Trophoblast cell (in vitro differentiated cells and primary cell): ENCODE data around the gene PLSCR1.

Experiments used
- DNase-seq, 2 donors: peaks; one replicate each; pipeline ENCODE4 v3.0.0-alpha.2; 2016
- H2AFZ ChIP-seq: 2 replicates; pipeline ENCODE4 v1.6.1; 2013; ENCODE audit warnings: low read length, moderate library complexity, mild to moderate bottlenecking; ENCODE audit not compliant: insufficient read depth, poor library complexity
- H2AK5ac ChIP-seq: 2 replicates; pipeline ENCODE4 v1.6.1; 2013; ENCODE audit warnings: mild to moderate bottlenecking, low read length
- H2BK120ac ChIP-seq: 2 replicates; pipeline ENCODE4 v1.6.1; 2013; ENCODE audit warnings: low read length, mild to moderate bottlenecking, moderate library complexity; ENCODE audit not compliant: insufficient read depth, poor library complexity
- H2BK12ac ChIP-seq: 2 replicates; pipeline ENCODE4 v1.6.1; 2013; ENCODE audit warnings: mild to moderate bottlenecking, low read length, moderate library complexity
- H2BK5ac ChIP-seq: 2 replicates; pipeline ENCODE4 v1.6.1; 2013; ENCODE audit warnings: low read length, low read depth, moderate library complexity, mild to moderate bottlenecking; ENCODE audit not compliant: poor library complexity
- H3K14ac ChIP-seq: 2 replicates; pipeline ENCODE4 v1.6.1; 2013; ENCODE audit warnings: mild to moderate bottlenecking, low read length
- H3K18ac ChIP-seq: 2 replicates; pipeline ENCODE4 v1.6.1; 2013; ENCODE audit warnings: mild to moderate bottlenecking, low read length
- H3K23ac ChIP-seq: 2 replicates; pipeline ENCODE4 v1.6.1; 2013; ENCODE audit warnings: low read length
- H3K27ac ChIP-seq: 2 replicates; pipeline ENCODE4 v1.5.1; 2013; ENCODE audit warnings: low read depth, mild to moderate bottlenecking, inconsistent platforms, low read length, moderate library complexity
- H3K27me3 ChIP-seq: 2 replicates; pipeline ENCODE4 v1.6.1; 2013; ENCODE audit warnings: inconsistent platforms, mild to moderate bottlenecking, low read length, moderate library complexity; ENCODE audit not compliant: insufficient read depth
- H3K36me3 ChIP-seq, 2 experiments: 1 replicate in 1 of 2; 2 replicates in 1 of 2; pipeline ENCODE4 v1.6.1; 2013; ENCODE audit warnings: low read length in 2 of 2, mild to moderate bottlenecking in 2 of 2, moderate library complexity in 1 of 2; ENCODE audit not compliant: insufficient read depth in 2 of 2, control insufficient read depth in 1 of 2
- H3K4ac ChIP-seq: 2 replicates; pipeline ENCODE4 v1.6.1; 2013; ENCODE audit warnings: low read depth, mild to moderate bottlenecking, low read length, moderate library complexity
- H3K4me1 ChIP-seq, 2 experiments: 1 replicate in 1 of 2; 2 replicates in 1 of 2; pipeline ENCODE4 v1.6.1; 2013; ENCODE audit warnings: low read length in 2 of 2, mild to moderate bottlenecking in 2 of 2, moderate library complexity in 1 of 2; ENCODE audit not compliant: insufficient read depth in 2 of 2, control insufficient read depth in 1 of 2
- H3K4me2 ChIP-seq: 2 replicates; pipeline ENCODE4 v1.6.1; 2013; ENCODE audit warnings: inconsistent platforms, mild to moderate bottlenecking, low read length, moderate library complexity
- H3K4me3 ChIP-seq: 2 replicates; pipeline ENCODE4 v1.5.1; 2013; ENCODE audit warnings: mild to moderate bottlenecking, low read depth, low read length, inconsistent platforms
- H3K79me1 ChIP-seq: one replicate; pipeline ENCODE4 v1.6.1; 2013; ENCODE audit warnings: low read length
- H3K79me2 ChIP-seq: 2 replicates; pipeline ENCODE4 v1.6.1; 2013; ENCODE audit warnings: low read length, mild to moderate bottlenecking; ENCODE audit not compliant: control insufficient read depth, insufficient read depth, poor library complexity
- H3K9ac ChIP-seq: 2 replicates; pipeline ENCODE4 v1.6.1; 2013; ENCODE audit warnings: mild to moderate bottlenecking, low read length
- H3K9me3 ChIP-seq: 2 replicates; pipeline ENCODE4 v1.6.1; 2013; ENCODE audit warnings: low read depth, mild to moderate bottlenecking, control low read depth, inconsistent platforms, low read length; ENCODE audit not compliant: insufficient read depth
- H4K12ac ChIP-seq: 2 replicates; pipeline ENCODE4 v1.6.1; 2013; ENCODE audit warnings: low read depth, mild to moderate bottlenecking, low read length, moderate library complexity
- H4K8ac ChIP-seq: 2 replicates; pipeline ENCODE4 v1.6.1; 2013; ENCODE audit warnings: low read depth, mild to moderate bottlenecking, low read length, moderate library complexity
- H4K91ac ChIP-seq: one replicate; pipeline ENCODE4 v1.6.1; 2013; ENCODE audit warnings: low read depth, mild to moderate bottlenecking, low read length, moderate library complexity
- WGBS: extraction: QIAGEN DNeasy Blood & Tissue Kit; methylation state at CpG from one replicate; pipeline ENCODE4 v1.1.7; 2013; ENCODE audit warnings: missing lambda C conversion rate; ENCODE audit not compliant: insufficient read length, insufficient coverage; ENCODE audit errors: extremely low coverage; 5-methylcytosine and 5-hydroxymethylcytosine counted together

PLSCR1 gene

GRCh38 chr3:146561879-146562278 lies 17.5 kb upstream of the PLSCR1 start:
- WGBS: no CpG with 5 or more reads among the region's 1 CpG
- H3K79me1 ChIP-seq: no peaks in the 10 kb centered on the region
- no peak overlapping the region for H4K91ac ChIP-seq
- peaks cover 0 to 5% of the 10 kb centered on the region in 2 experiments for H3K36me3 ChIP-seq
- no peak overlapping the region for H3K4ac ChIP-seq
- no peak overlapping the region for H2BK12ac ChIP-seq
- H3K79me2 ChIP-seq: no peaks in the 10 kb centered on the region
- H4K8ac ChIP-seq: no peak overlapping the region
- H2AK5ac ChIP-seq: no peak overlapping the region
- H2BK5ac ChIP-seq: no peak overlapping the region
- H3K27me3 ChIP-seq: no peaks in the 10 kb centered on the region
- no peak overlapping the region for H3K14ac ChIP-seq
- no peak overlapping the region for H3K27ac ChIP-seq
- no peak overlapping the region for H2BK120ac ChIP-seq
- no peaks in the 10 kb centered on the region for H3K9me3 ChIP-seq
- H3K4me1 ChIP-seq: no peaks in the 10 kb centered on the region
- H3K23ac ChIP-seq: no peak overlapping the region
- no peak for DNase-seq
- H3K18ac ChIP-seq: no peak overlapping the region
- H3K9ac ChIP-seq: no peak overlapping the region
- H3K4me2 ChIP-seq: no peak overlapping the region
- no peak overlapping the region for H4K12ac ChIP-seq
- no peak overlapping the region for H3K4me3 ChIP-seq
- no peak overlapping the region for H2AFZ ChIP-seq

GRCh38 chr3:146561463-146561862 lies 17.1 kb upstream of the PLSCR1 start:
- no peaks in the 10 kb centered on the region for H3K79me2 ChIP-seq
- H3K9me3 ChIP-seq: no peaks in the 10 kb centered on the region
- H4K12ac ChIP-seq: no peak overlapping the region

GRCh38 chr3:146560678-146561077 lies 16.3 kb upstream of the PLSCR1 start:
- Histone ChIP-seq H3K9me3 (no peaks in the 10 kb centered on the region), H3K27ac (no peak overlapping the region), H3K4me2 (no peak overlapping the region), H3K79me2 (no peaks in the 10 kb centered on the region), H3K14ac (no peak overlapping the region), H3K79me1 (no peaks in the 10 kb centered on the region), H3K4me1 (no peaks in the 10 kb centered on the region), H4K91ac (no peak overlapping the region), H2BK120ac (no peak overlapping the region), H2BK12ac (no peak overlapping the region), H2AFZ (no peak overlapping the region), H3K18ac (no peak overlapping the region), H4K8ac (no peak overlapping the region), H3K4ac (no peak overlapping the region), H2AK5ac (no peak overlapping the region), H3K36me3 (peaks cover 0 to 2% of the 10 kb centered on the region in 2 experiments), H3K27me3 (no peaks in the 10 kb centered on the region), H3K4me3 (no peak overlapping the region), H2BK5ac (no peak overlapping the region), H3K9ac (no peak overlapping the region), H3K23ac (no peak overlapping the region), H4K12ac (no peak overlapping the region)
- no peak for DNase-seq
- WGBS: no CpG with 5 or more reads among the region's 2 CpGs

More at GRCh38 chr3:146561463-146561862, 17.1 kb upstream of the PLSCR1 start:
- Histone ChIP-seq H4K8ac (no peak overlapping the region), H3K27me3 (no peaks in the 10 kb centered on the region), H3K14ac (no peak overlapping the region), H2AFZ (no peak overlapping the region), H2AK5ac (no peak overlapping the region), H3K9ac (no peak overlapping the region), H3K79me1 (no peaks in the 10 kb centered on the region), H3K4ac (no peak overlapping the region), H3K27ac (no peak overlapping the region), H2BK12ac (no peak overlapping the region), H3K36me3 (peaks cover 0 to 2% of the 10 kb centered on the region in 2 experiments), H2BK120ac (no peak overlapping the region), H2BK5ac (no peak overlapping the region), H3K4me2 (no peak overlapping the region), H4K91ac (no peak overlapping the region), H3K4me1 (no peaks in the 10 kb centered on the region), H3K4me3 (no peak overlapping the region), H3K23ac (no peak overlapping the region), H3K18ac (no peak overlapping the region)
- WGBS: no CpG with 5 or more reads among the region's 1 CpG
- no peak for DNase-seq

GRCh38 chr3:146559388-146559787 lies 15.0 kb upstream of the PLSCR1 start:
- no peak overlapping the region for H3K14ac ChIP-seq
- no peak overlapping the region for H2BK12ac ChIP-seq
- no peak overlapping the region for H4K91ac ChIP-seq
- no peak overlapping the region for H3K23ac ChIP-seq
- no peak overlapping the region for H2AK5ac ChIP-seq
- WGBS: no CpG with 5 or more reads among the region's 3 CpGs
- H3K36me3 ChIP-seq: peaks cover 0 to 2% of the 10 kb centered on the region in 2 experiments
- no peaks in the 10 kb centered on the region for H3K79me2 ChIP-seq
- no peaks in the 10 kb centered on the region for H3K79me1 ChIP-seq
- no peak for DNase-seq
- H3K4me1 ChIP-seq: no peaks in the 10 kb centered on the region
- H3K4ac ChIP-seq: no peak overlapping the region
- H3K9ac ChIP-seq: no peak overlapping the region
- H3K27ac ChIP-seq: no peak overlapping the region
- H3K4me3 ChIP-seq: no peak overlapping the region
- H4K12ac ChIP-seq: no peak overlapping the region
- no peak overlapping the region for H3K4me2 ChIP-seq
- no peak overlapping the region for H2BK120ac ChIP-seq
- H2BK5ac ChIP-seq: no peak overlapping the region
- H2AFZ ChIP-seq: no peak overlapping the region
- no peak overlapping the region for H4K8ac ChIP-seq
- H3K27me3 ChIP-seq: no peaks in the 10 kb centered on the region
- no peak overlapping the region for H3K18ac ChIP-seq
- H3K9me3 ChIP-seq: no peaks in the 10 kb centered on the region
